ENCODE measurements around the gene ACLY.

Gene ACLY

GRCh38 chr17:41919165-41919817, 540 bp upstream of the ACLY start:
- Histone ChIP-seq H3K9me3 (ENCODE audit: insufficient read depth, low read depth, low read length) (no peaks in the 10 kb centered on the region), H3K9ac (ENCODE audit: low read depth, low read length) (peak overlapping the region; percentile 85), H3K36me3 (ENCODE audit: insufficient read depth, low read length) (peaks cover 8% of the 10 kb centered on the region; the same call in 1 of the 2 replicates), H3K4me1 (ENCODE audit: insufficient read depth, low read length) (peaks cover 42% of the 10 kb centered on the region), H3K27ac (ENCODE audit: low read depth, low read length) (peak overlapping the region; percentile 83), H3K4me3 (ENCODE audit: low read length) (peak overlapping the region; percentile 73), H3K27me3 (ENCODE audit: insufficient read depth, low read length) (no peaks in the 10 kb centered on the region)
- WGBS: 1% methylated on average over 33 of the region's 33 CpGs

- Histone ChIP-seq H3K9me3 (ENCODE audit: insufficient read depth, low read depth, low read length) (no peaks in the 10 kb centered on the region), H3K27me3 (ENCODE audit: insufficient read depth, low read length) (no peaks in the 10 kb centered on the region), H3K4me3 (ENCODE audit: low read length) (peak overlapping the region; percentile 98), H3K27ac (ENCODE audit: low read depth, low read length) (peak overlapping the region; percentile 77), H3K36me3 (ENCODE audit: insufficient read depth, low read length) (peaks cover 23% of the 10 kb centered on the region), H3K9ac (ENCODE audit: low read depth, low read length) (peak overlapping the region; percentile 97), H3K4me1 (ENCODE audit: insufficient read depth, low read length) (peaks cover 43% of the 10 kb centered on the region)
- WGBS: 3% methylated on average over 25 of the region's 26 CpGs
These were observed 955 bp downstream of the ACLY start for GRCh38 chr17:41917679-41918313.

- Histone ChIP-seq H3K9ac (ENCODE audit: low read depth, low read length) (peak overlapping the region; percentile 97; the same call in 1 of the 2 replicates), H3K9me3 (ENCODE audit: insufficient read depth, low read depth, low read length) (no peaks in the 10 kb centered on the region), H3K4me3 (ENCODE audit: low read length) (peak overlapping the region; percentile 98), H3K36me3 (ENCODE audit: insufficient read depth, low read length) (peaks cover 29% of the 10 kb centered on the region), H3K27me3 (ENCODE audit: insufficient read depth, low read length) (no peaks in the 10 kb centered on the region), H3K27ac (ENCODE audit: low read depth, low read length) (no peak overlapping the region), H3K4me1 (ENCODE audit: insufficient read depth, low read length) (peaks cover 43% of the 10 kb centered on the region)
- WGBS: 77% methylated on average over 4 of the region's 4 CpGs
These were observed 1.6 kb downstream of the ACLY start for GRCh38 chr17:41917192-41917591.

GRCh38 chr17:41915566-41915965, 3.2 kb downstream of the ACLY start:
- peaks cover 42% of the 10 kb centered on the region for H3K4me1 ChIP-seq (ENCODE audit: insufficient read depth, low read length)
- no peaks in the 10 kb centered on the region for H3K27me3 ChIP-seq (ENCODE audit: insufficient read depth, low read length)
- H3K9me3 ChIP-seq (ENCODE audit: insufficient read depth, low read depth, low read length): no peaks in the 10 kb centered on the region
- H3K9ac ChIP-seq (ENCODE audit: low read depth, low read length): no peak overlapping the region
- H3K27ac ChIP-seq (ENCODE audit: low read depth, low read length): peak overlapping the region; percentile 18; the same call in 1 of the 2 replicates
- 74% methylated on average over 2 of the region's 2 CpGs for WGBS
- peaks cover 46% of the 10 kb centered on the region for H3K36me3 ChIP-seq (ENCODE audit: insufficient read depth, low read length)
- H3K4me3 ChIP-seq (ENCODE audit: low read length): peak overlapping the region; percentile 29; the same call in 1 of the 2 replicates

- Histone ChIP-seq H3K9me3 (ENCODE audit: insufficient read depth, low read depth, low read length) (no peaks in the 10 kb centered on the region), H3K27ac (ENCODE audit: low read depth, low read length) (0 out of 2 replicates have a peak overlapping the region, but pooled peaks have one; percentile 18), H3K27me3 (ENCODE audit: insufficient read depth, low read length) (no peaks in the 10 kb centered on the region), H3K36me3 (ENCODE audit: insufficient read depth, low read length) (peaks cover 51% of the 10 kb centered on the region), H3K4me1 (ENCODE audit: insufficient read depth, low read length) (peaks cover 37% of the 10 kb centered on the region), H3K4me3 (ENCODE audit: low read length) (peak overlapping the region; percentile 29; the same call in 1 of the 2 replicates), H3K9ac (ENCODE audit: low read depth, low read length) (no peak overlapping the region)
- 94% methylated on average over 5 of the region's 5 CpGs for WGBS
These were observed 3.7 kb downstream of the ACLY start for GRCh38 chr17:41915020-41915419.

GRCh38 chr17:41914358-41914766, 4.4 kb downstream of the ACLY start:
- Histone ChIP-seq H3K27me3 (ENCODE audit: insufficient read depth, low read length) (no peaks in the 10 kb centered on the region), H3K4me1 (ENCODE audit: insufficient read depth, low read length) (peaks cover 32% of the 10 kb centered on the region), H3K27ac (ENCODE audit: low read depth, low read length) (no peak overlapping the region), H3K4me3 (ENCODE audit: low read length) (no peak overlapping the region), H3K9ac (ENCODE audit: low read depth, low read length) (no peak overlapping the region), H3K9me3 (ENCODE audit: insufficient read depth, low read depth, low read length) (no peaks in the 10 kb centered on the region), H3K36me3 (ENCODE audit: insufficient read depth, low read length) (peaks cover 58% of the 10 kb centered on the region)
- 75% methylated on average over 4 of the region's 6 CpGs for WGBS

- H3K4me3 ChIP-seq (ENCODE audit: low read length): no peak overlapping the region
- peaks cover 63% of the 10 kb centered on the region for H3K36me3 ChIP-seq (ENCODE audit: insufficient read depth, low read length)
- H3K9me3 ChIP-seq (ENCODE audit: insufficient read depth, low read depth, low read length): no peaks in the 10 kb centered on the region
- 80% methylated on average over 4 of the region's 4 CpGs for WGBS
- H3K27ac ChIP-seq (ENCODE audit: low read depth, low read length): no peak overlapping the region
- no peak overlapping the region for H3K9ac ChIP-seq (ENCODE audit: low read depth, low read length)
- H3K4me1 ChIP-seq (ENCODE audit: insufficient read depth, low read length): peaks cover 32% of the 10 kb centered on the region
- H3K27me3 ChIP-seq (ENCODE audit: insufficient read depth, low read length): no peaks in the 10 kb centered on the region
These were observed 5.0 kb downstream of the ACLY start for GRCh38 chr17:41913798-41914197.

GRCh38 chr17:41912925-41913324, 5.8 kb downstream of the ACLY start:
- Histone ChIP-seq H3K27ac (ENCODE audit: low read depth, low read length) (no peak overlapping the region), H3K27me3 (ENCODE audit: insufficient read depth, low read length) (no peaks in the 10 kb centered on the region), H3K9me3 (ENCODE audit: insufficient read depth, low read depth, low read length) (no peaks in the 10 kb centered on the region), H3K4me3 (ENCODE audit: low read length) (no peak overlapping the region), H3K9ac (ENCODE audit: low read depth, low read length) (no peak overlapping the region), H3K36me3 (ENCODE audit: insufficient read depth, low read length) (peaks cover 72% of the 10 kb centered on the region), H3K4me1 (ENCODE audit: insufficient read depth, low read length) (peaks cover 32% of the 10 kb centered on the region)
- 97% methylated on average over 1 of the region's 1 CpG for WGBS

GRCh38 chr17:41910701-41911391, 7.9 kb downstream of the ACLY start:
- WGBS: 96% methylated on average over 13 of the region's 13 CpGs
- no peaks in the 10 kb centered on the region for H3K27me3 ChIP-seq (ENCODE audit: insufficient read depth, low read length)
- no peak overlapping the region for H3K9ac ChIP-seq (ENCODE audit: low read depth, low read length)
- peaks cover 91% of the 10 kb centered on the region for H3K36me3 ChIP-seq (ENCODE audit: insufficient read depth, low read length)
- H3K4me3 ChIP-seq (ENCODE audit: low read length): no peak overlapping the region
- no peak overlapping the region for H3K27ac ChIP-seq (ENCODE audit: low read depth, low read length)
- no peaks in the 10 kb centered on the region for H3K9me3 ChIP-seq (ENCODE audit: insufficient read depth, low read depth, low read length)
- peaks cover 16% of the 10 kb centered on the region for H3K4me1 ChIP-seq (ENCODE audit: insufficient read depth, low read length)

GRCh38 chr17:41909088-41909487, 9.7 kb downstream of the ACLY start:
- Histone ChIP-seq H3K4me3 (ENCODE audit: low read length) (no peak overlapping the region), H3K27ac (ENCODE audit: low read depth, low read length) (no peak overlapping the region), H3K9me3 (ENCODE audit: insufficient read depth, low read depth, low read length) (no peaks in the 10 kb centered on the region), H3K4me1 (ENCODE audit: insufficient read depth, low read length) (no peaks in the 10 kb centered on the region), H3K36me3 (ENCODE audit: insufficient read depth, low read length) (peaks cover 100% of the 10 kb centered on the region), H3K27me3 (ENCODE audit: insufficient read depth, low read length) (no peaks in the 10 kb centered on the region), H3K9ac (ENCODE audit: low read depth, low read length) (no peak overlapping the region)
- 95% methylated on average over 13 of the region's 13 CpGs for WGBS

Measured in HUES64 (cell line).